Measurements from ENCODE around the gene AFF1. TPM values are rescaled to one million over a fixed set of nuclear protein-coding genes. Genes with fewer than 3 reads are reported as not detected.

AFF1 gene
- total RNA-seq, 1 donor from 2014 or later: 34.1 TPM

- no peak overlapping the region for H3K4me3 Mint-ChIP-seq
- DNase-seq (ENCODE audit: low read depth, low spot score): no peak
- peaks cover 4% of the 10 kb centered on the region for H3K4me1 Mint-ChIP-seq
- no peak for TF ChIP-seq CTCF (conservative IDR thresholded peaks at IDR 0.05)
- H3K27me3 Mint-ChIP-seq (ENCODE audit: low read depth): no peaks in the 10 kb centered on the region
- no peaks in the 10 kb centered on the region for H3K36me3 Mint-ChIP-seq (ENCODE audit: low read depth)
- H3K9me3 Mint-ChIP-seq: no peaks in the 10 kb centered on the region
- peak overlapping the region; percentile 37 for H3K27ac Mint-ChIP-seq (ENCODE audit: unreplicated experiment)
Observed at GRCh38 chr4:86924811-86925210, 10.0 kb upstream of the AFF1 start.

- no peak for TF ChIP-seq CTCF (conservative IDR thresholded peaks at IDR 0.05)
- Mint-ChIP-seq H3K36me3 (ENCODE audit: low read depth) (no peaks in the 10 kb centered on the region), H3K27me3 (ENCODE audit: low read depth) (peaks cover 5% of the 10 kb centered on the region), H3K4me1 (peaks cover 4% of the 10 kb centered on the region), H3K4me3 (no peak overlapping the region), H3K9me3 (no peaks in the 10 kb centered on the region), H3K27ac (ENCODE audit: unreplicated experiment) (no peak overlapping the region)
- no peak for DNase-seq (ENCODE audit: low read depth, low spot score)
Observed at GRCh38 chr4:86926435-86927086, 8.2 kb upstream of the AFF1 start.

- Mint-ChIP-seq H3K9me3 (no peaks in the 10 kb centered on the region), H3K27me3 (ENCODE audit: low read depth) (peaks cover 5% of the 10 kb centered on the region), H3K4me3 (no peak overlapping the region), H3K4me1 (no peaks in the 10 kb centered on the region), H3K36me3 (ENCODE audit: low read depth) (no peaks in the 10 kb centered on the region), H3K27ac (ENCODE audit: unreplicated experiment) (no peak overlapping the region)
- TF ChIP-seq CTCF (conservative IDR thresholded peaks at IDR 0.05): no peak
- no peak for DNase-seq (ENCODE audit: low read depth, low spot score)
Observed at GRCh38 chr4:86927843-86928395, 6.9 kb upstream of the AFF1 start.

- H3K9me3 Mint-ChIP-seq: no peaks in the 10 kb centered on the region
- H3K27me3 Mint-ChIP-seq (ENCODE audit: low read depth): peaks cover 10% of the 10 kb centered on the region
- H3K4me3 Mint-ChIP-seq: no peak overlapping the region
- DNase-seq (ENCODE audit: low read depth, low spot score): no peak
- no peak for TF ChIP-seq CTCF (conservative IDR thresholded peaks at IDR 0.05)
- H3K27ac Mint-ChIP-seq (ENCODE audit: unreplicated experiment): no peak overlapping the region
- H3K4me1 Mint-ChIP-seq: peaks cover under 1% of the 10 kb centered on the region
- no peaks in the 10 kb centered on the region for H3K36me3 Mint-ChIP-seq (ENCODE audit: low read depth)
Observed at GRCh38 chr4:86928400-86929255, 6.2 kb upstream of the AFF1 start.

GRCh38 chr4:86934147-86934770 is 552 bp upstream of the AFF1 start:
- H3K27me3 Mint-ChIP-seq (ENCODE audit: low read depth): peaks cover 41% of the 10 kb centered on the region
- H3K9me3 Mint-ChIP-seq: no peaks in the 10 kb centered on the region
- H3K36me3 Mint-ChIP-seq (ENCODE audit: low read depth): no peaks in the 10 kb centered on the region
- peak overlapping the region; percentile 46 for H3K27ac Mint-ChIP-seq (ENCODE audit: unreplicated experiment)
- DNase-seq (ENCODE audit: low read depth, low spot score): no peak
- H3K4me1 Mint-ChIP-seq: peaks cover 37% of the 10 kb centered on the region
- TF ChIP-seq CTCF (conservative IDR thresholded peaks at IDR 0.05): no peak
- peak overlapping the region; percentile 88 for H3K4me3 Mint-ChIP-seq
